Stomach smooth muscle (tissue), 2 donors: ENCODE measurements around the gene ZNF670.
"Not testable (repeated sequence)": the region's sequence is repeated elsewhere in the genome, so short reads cannot be mapped to it uniquely, and the experiment has no call there.

Experiments used
- H3K27ac ChIP-seq: one replicate; pipeline ENCODE4 v1.7.0; 2013; ENCODE audit warnings: mild to moderate bottlenecking, low read length, inconsistent platforms
- H3K27me3 ChIP-seq, 2 donors: one replicate each; pipeline ENCODE4 v1.7.0; 2013; ENCODE audit warnings: low read length in 2 of 2; ENCODE audit not compliant: insufficient read depth in 2 of 2, control insufficient read depth in 1 of 2
- H3K36me3 ChIP-seq, 2 donors: one replicate each; pipeline ENCODE4 v1.7.0; 2013; ENCODE audit warnings: low read length in 2 of 2; ENCODE audit not compliant: control insufficient read depth in 2 of 2, insufficient read depth in 2 of 2
- H3K4me1 ChIP-seq: one replicate; pipeline ENCODE4 v1.7.0; 2013; ENCODE audit warnings: low read length; ENCODE audit not compliant: control insufficient read depth, insufficient read depth
- H3K4me3 ChIP-seq, 2 donors: one replicate each; pipeline ENCODE4 v1.7.0; 2013; ENCODE audit warnings: low read length in 2 of 2
- H3K9ac ChIP-seq, 2 donors: one replicate each; pipeline ENCODE4 v1.7.0; 2013; ENCODE audit warnings: low read length in 2 of 2, mild to moderate bottlenecking in 1 of 2
- H3K9me3 ChIP-seq, 2 donors: one replicate each; pipeline ENCODE4 v1.7.0; 2013; ENCODE audit warnings: low read length in 2 of 2; ENCODE audit not compliant: control insufficient read depth in 2 of 2
- donor health status: healthy.
- donor health status: Pancreatic carcinoma.

The ZNF670 gene

GRCh38 chr1:247047260-247047659 lies 31.4 kb downstream of the ZNF670 start:
- no peak overlapping the region for H3K4me3 ChIP-seq
- H3K9ac ChIP-seq = no peak overlapping the region
- H3K27me3 ChIP-seq = no peaks in the 10 kb centered on the region
- peaks cover 3 to 7% of the 10 kb centered on the region in 2 donors for H3K9me3 ChIP-seq
- no peaks in the 10 kb centered on the region for H3K36me3 ChIP-seq
- H3K4me1 ChIP-seq = no peaks in the 10 kb centered on the region
- H3K27ac ChIP-seq = no peak overlapping the region

DNA sequence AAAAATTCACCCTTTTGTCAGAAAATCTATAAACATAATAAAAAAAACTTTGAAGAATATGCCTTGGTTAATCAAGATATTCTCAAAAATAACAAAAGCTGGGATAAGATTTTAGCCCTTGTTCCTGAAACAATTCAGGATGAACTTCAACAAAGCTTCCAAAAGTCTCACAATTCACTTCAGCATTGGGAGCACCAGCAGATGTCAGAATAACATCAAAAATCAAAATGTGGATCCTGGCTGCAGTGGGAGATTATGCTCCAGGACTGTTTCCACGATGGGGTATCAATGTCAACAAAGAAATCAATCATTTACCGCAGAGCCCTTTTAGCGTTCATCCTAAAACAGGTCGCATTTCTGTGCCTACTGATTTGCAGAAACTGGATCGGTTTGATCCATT lies 35.2 kb downstream of the ZNF670 start:
- Histone ChIP-seq H3K27ac (no peak overlapping the region), H3K36me3 (peaks cover 0 to 5% of the 10 kb centered on the region in 2 donors), H3K27me3 (no peaks in the 10 kb centered on the region), H3K4me1 (no peaks in the 10 kb centered on the region), H3K4me3 (no peak overlapping the region), H3K9ac (no peak overlapping the region), H3K9me3 (peaks cover 4 to 8% of the 10 kb centered on the region in 2 donors)

DNA sequence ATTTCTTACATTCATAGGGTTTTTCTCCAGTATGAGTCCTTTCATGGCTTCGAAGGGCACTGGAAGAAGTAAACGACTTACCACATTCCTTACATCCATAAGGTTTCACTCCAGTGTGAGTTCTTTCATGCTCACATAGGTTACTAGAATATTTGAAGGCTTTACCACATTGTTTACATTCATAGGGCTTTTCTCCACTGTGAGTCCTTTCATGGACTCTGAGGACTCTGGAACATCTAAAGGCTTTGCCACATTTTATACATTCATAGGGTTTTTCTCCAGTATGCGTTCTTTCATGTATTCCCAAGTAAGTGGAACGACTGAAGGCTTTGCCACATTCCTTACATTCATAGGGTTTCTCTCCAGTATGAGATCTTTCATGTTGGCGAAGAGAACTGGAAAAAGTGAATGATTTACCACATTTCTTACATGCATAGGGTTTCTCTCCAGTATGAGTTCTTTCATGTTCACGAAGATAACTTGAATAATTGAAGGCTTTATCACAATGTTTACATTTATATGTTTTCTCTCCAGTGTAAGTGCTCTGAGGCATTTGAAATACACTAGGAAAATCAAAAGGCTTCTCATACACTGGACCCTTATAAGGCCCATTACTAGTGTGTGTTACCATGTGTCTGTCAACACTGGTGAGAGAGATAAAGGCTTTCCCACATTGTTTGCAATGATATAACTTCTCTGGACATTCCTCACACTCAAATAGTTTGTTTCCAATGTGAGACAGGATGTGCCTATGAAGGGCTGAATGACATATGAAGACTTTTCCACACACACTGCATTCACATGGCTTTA lies 40.9 kb downstream of the ZNF670 start:
- no peaks in the 10 kb centered on the region for H3K4me1 ChIP-seq
- peaks cover 18 to 20% of the 10 kb centered on the region in 2 donors for H3K36me3 ChIP-seq
- H3K27ac ChIP-seq = no peak overlapping the region
- H3K9ac ChIP-seq = no peak overlapping the region
- H3K27me3 ChIP-seq = no peaks in the 10 kb centered on the region
- peaks cover 14 to 16% of the 10 kb centered on the region in 2 donors for H3K9me3 ChIP-seq
- H3K4me3 ChIP-seq = no peak overlapping the region

DNA sequence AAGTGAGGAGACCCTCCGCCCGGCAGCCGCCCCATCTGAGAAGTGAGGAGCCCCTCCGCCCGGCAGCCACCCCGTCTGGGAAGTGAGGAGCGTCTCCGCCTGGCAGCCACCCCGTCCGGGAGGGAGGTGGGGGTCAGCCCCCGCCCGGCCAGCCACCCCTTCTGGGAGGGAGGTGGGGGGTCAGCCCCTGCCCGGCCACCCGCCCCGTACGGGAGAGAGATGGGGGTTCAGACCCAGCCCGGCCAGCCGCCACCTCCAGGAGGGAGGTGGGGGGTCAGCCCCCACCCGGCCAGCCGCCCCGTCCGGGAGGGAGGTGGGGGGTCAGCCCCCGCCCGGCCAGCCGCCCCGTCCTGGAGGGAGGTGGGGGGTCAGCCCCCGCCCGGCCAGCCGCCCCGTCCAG lies 46.3 kb downstream of the ZNF670 start:
- not testable (repeated sequence) for H3K4me1 ChIP-seq, H3K27ac ChIP-seq, H3K9ac ChIP-seq, H3K27me3 ChIP-seq, H3K36me3 ChIP-seq, H3K9me3 ChIP-seq, H3K4me3 ChIP-seq
